Mesothelial cell of epicardium (in vitro differentiated cells): ENCODE results near the gene GPR84. TPM values are rescaled to one million over a fixed set of nuclear protein-coding genes. Genes with fewer than 3 reads are reported as not detected.

Experiments
- DNase-seq, 2 experiments: peaks; one replicate each; pipeline ENCODE4 v3.0.0; 2021; ENCODE audit warnings: low spot score in 2 of 2; ENCODE audit not compliant: unreplicated experiment in 2 of 2
- H3K27ac Mint-ChIP-seq: 2 replicates; pipeline ENCODE4 v1.8.0; 2021; ENCODE audit warnings: mixed read lengths
- H3K27me3 Mint-ChIP-seq: 2 replicates; pipeline ENCODE4 v1.8.0; 2021; ENCODE audit warnings: low read depth, mixed read lengths
- H3K36me3 Mint-ChIP-seq: 2 replicates; pipeline ENCODE4 v1.8.0; 2021; ENCODE audit warnings: mixed read lengths
- H3K4me1 Mint-ChIP-seq: 2 replicates; pipeline ENCODE4 v1.8.0; 2021; ENCODE audit warnings: mixed read lengths
- H3K4me3 Mint-ChIP-seq: 2 replicates; pipeline ENCODE4 v1.8.0; 2021; ENCODE audit warnings: mild to moderate bottlenecking, moderate library complexity, mixed read lengths
- H3K9me3 Mint-ChIP-seq: 2 replicates; pipeline ENCODE4 v1.8.0; 2021; ENCODE audit warnings: mixed read lengths
- CTCF ChIP-seq: fragments of 200-600 bp; sonication (generic); IDR thresholded peaks from one replicate; pipeline ENCODE4 v1.5.0; 2021; ENCODE audit warnings: antibody characterized with exemption; ENCODE audit not compliant: unreplicated experiment
- total RNA-seq: library from RNA; stranded (reverse); gene quantifications from 3 replicates; pipeline ENCODE4 v1.2.1, GENCODE V29; 2021

GPR84 gene
- total RNA-seq, 1 donor from 2014 or later, result 0.18 TPM

- Mint-ChIP-seq H3K9me3 (no peaks in the 10 kb centered on the region), H3K36me3 (peaks cover 12% of the 10 kb centered on the region), H3K27ac (no peak overlapping the region), H3K27me3 (no peaks in the 10 kb centered on the region), H3K4me1 (peaks cover 20% of the 10 kb centered on the region), H3K4me3 (peak overlapping the region; percentile 5)
- peak; percentile 91 for TF ChIP-seq CTCF
- DNase-seq, result peak in 1 of 2 experiments; percentile 61
These were observed 30.0 kb upstream of the GPR84 start for GRCh38 chr12:54394281-54394719.

GRCh38 chr12:54393743-54394142 is 29.5 kb upstream of the GPR84 start:
- DNase-seq, result no peak
- H3K27ac Mint-ChIP-seq, result no peak overlapping the region
- H3K4me1 Mint-ChIP-seq, result peaks cover 26% of the 10 kb centered on the region
- H3K4me3 Mint-ChIP-seq, result no peak overlapping the region
- no peak for TF ChIP-seq CTCF
- H3K27me3 Mint-ChIP-seq, result no peaks in the 10 kb centered on the region
- H3K9me3 Mint-ChIP-seq, result no peaks in the 10 kb centered on the region
- peaks cover 11% of the 10 kb centered on the region for H3K36me3 Mint-ChIP-seq

- no peak for TF ChIP-seq CTCF
- no peaks in the 10 kb centered on the region for H3K27me3 Mint-ChIP-seq
- peak overlapping the region; percentile 61 for H3K4me3 Mint-ChIP-seq
- peaks cover 11% of the 10 kb centered on the region for H3K36me3 Mint-ChIP-seq
- H3K4me1 Mint-ChIP-seq, result peaks cover 31% of the 10 kb centered on the region
- H3K9me3 Mint-ChIP-seq, result no peaks in the 10 kb centered on the region
- no peak for DNase-seq
- no peak overlapping the region for H3K27ac Mint-ChIP-seq
These were observed 28.9 kb upstream of the GPR84 start for GRCh38 chr12:54393207-54393609.

GRCh38 chr12:54392485-54393206 is 28.4 kb upstream of the GPR84 start:
- no peak for DNase-seq
- H3K27ac Mint-ChIP-seq, result peak overlapping the region; percentile 67
- H3K36me3 Mint-ChIP-seq, result peaks cover 8% of the 10 kb centered on the region
- H3K4me3 Mint-ChIP-seq, result peak overlapping the region; percentile 61
- no peak for TF ChIP-seq CTCF
- no peaks in the 10 kb centered on the region for H3K27me3 Mint-ChIP-seq
- H3K9me3 Mint-ChIP-seq, result no peaks in the 10 kb centered on the region
- H3K4me1 Mint-ChIP-seq, result peaks cover 36% of the 10 kb centered on the region

GRCh38 chr12:54390668-54391551 is 26.6 kb upstream of the GPR84 start:
- TF ChIP-seq CTCF, result no peak
- no peaks in the 10 kb centered on the region for H3K9me3 Mint-ChIP-seq
- no peaks in the 10 kb centered on the region for H3K36me3 Mint-ChIP-seq
- no peaks in the 10 kb centered on the region for H3K27me3 Mint-ChIP-seq
- DNase-seq, result peak; percentile 57 to 68
- H3K4me1 Mint-ChIP-seq, result peaks cover 52% of the 10 kb centered on the region
- peak overlapping the region; percentile 80 for H3K27ac Mint-ChIP-seq
- H3K4me3 Mint-ChIP-seq, result peak overlapping the region; percentile 89
